Stimulated activated effector memory CD8-positive, alpha-beta T cell treated with anti-CD3 and anti-CD28 coated beads, Interleukin-12 subunit alpha, Interleukin-12 subunit beta, amount 100 ng/mL, for 72 hours (primary cell): Measurements from ENCODE around the gene MTHFD1.

Source experiments
- ATAC-seq: fragments of 150-1000 bp; cut with Tn5 transposase; 2 replicates; pipeline ENCODE4 v1.10.0; 2021
- DNase-seq, 2 donors: peaks; one replicate each; pipeline ENCODE4 v3.0.0; 2021 to 2022; ENCODE audit warnings: low spot score in 2 of 2
- H3K27ac Mint-ChIP-seq: one replicate; pipeline ENCODE4 v1.8.0; 2022; ENCODE audit warnings: mild to moderate bottlenecking, mixed read lengths
- H3K36me3 Mint-ChIP-seq: one replicate; pipeline ENCODE4 v1.8.0; 2022; ENCODE audit warnings: mild to moderate bottlenecking, mixed read lengths
- H3K4me1 Mint-ChIP-seq: one replicate; pipeline ENCODE4 v1.8.0; 2022; ENCODE audit warnings: mixed read lengths
- H3K4me3 Mint-ChIP-seq: one replicate; pipeline ENCODE4 v1.8.0; 2022; ENCODE audit warnings: mild to moderate bottlenecking, mixed read lengths
- H3K9me3 Mint-ChIP-seq: one replicate; pipeline ENCODE4 v1.8.0; 2022; ENCODE audit warnings: mixed read lengths

The MTHFD1 gene

DNA sequence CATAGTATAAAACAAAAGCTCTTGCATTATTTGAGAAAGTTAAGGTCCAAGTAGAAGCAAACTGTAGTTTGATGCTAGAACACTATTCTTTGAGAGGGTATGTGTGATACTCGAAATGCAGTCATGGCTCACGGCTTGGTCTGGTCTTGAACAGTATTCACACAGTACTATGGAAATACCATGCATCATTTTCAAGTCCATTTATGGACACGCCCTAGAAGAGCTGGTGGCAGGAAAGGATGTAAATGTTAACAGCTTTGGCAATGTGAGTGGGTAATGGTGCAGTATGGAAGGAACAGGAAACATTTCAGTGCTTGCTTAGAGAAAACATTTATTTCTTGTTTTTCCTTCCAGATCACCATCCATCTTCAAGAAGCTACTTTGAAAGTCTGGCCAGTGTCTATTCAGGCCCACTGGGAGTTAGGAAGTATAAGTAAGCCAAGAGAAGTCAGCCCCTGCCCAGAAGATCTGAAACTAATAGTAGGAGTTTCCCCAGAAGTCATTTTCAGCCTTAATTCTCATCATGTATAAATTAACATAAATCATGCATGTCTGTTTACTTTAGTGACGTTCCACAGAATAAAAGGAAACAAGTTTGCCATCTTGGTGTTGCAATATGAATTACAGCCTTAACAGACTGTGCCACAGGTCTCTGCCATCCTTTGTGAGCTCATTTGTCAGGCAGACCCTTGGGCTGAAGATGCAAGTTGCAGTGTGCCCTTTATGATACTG lies 71.4 kb downstream of the MTHFD1 start:
- ATAC-seq: no peak

GRCh38 chr14:64461221-64461620 lies 73.1 kb downstream of the MTHFD1 start:
- H3K4me1 Mint-ChIP-seq: peaks cover 23% of the 10 kb centered on the region
- H3K36me3 Mint-ChIP-seq: peaks cover 56% of the 10 kb centered on the region
- no peak for ATAC-seq
- H3K9me3 Mint-ChIP-seq: no peaks in the 10 kb centered on the region
- DNase-seq: no peak
- peak overlapping the region; percentile 61 for H3K27ac Mint-ChIP-seq
- no peak overlapping the region for H3K4me3 Mint-ChIP-seq

More for the DNA sequence above, 71.4 kb downstream of the MTHFD1 start:
- H3K36me3 Mint-ChIP-seq: peaks cover 72% of the 10 kb centered on the region
- no peaks in the 10 kb centered on the region for H3K9me3 Mint-ChIP-seq
- H3K4me1 Mint-ChIP-seq: peaks cover 16% of the 10 kb centered on the region
- no peak overlapping the region for H3K4me3 Mint-ChIP-seq
- no peak for DNase-seq
- peak overlapping the region; percentile 60 for H3K27ac Mint-ChIP-seq

DNA sequence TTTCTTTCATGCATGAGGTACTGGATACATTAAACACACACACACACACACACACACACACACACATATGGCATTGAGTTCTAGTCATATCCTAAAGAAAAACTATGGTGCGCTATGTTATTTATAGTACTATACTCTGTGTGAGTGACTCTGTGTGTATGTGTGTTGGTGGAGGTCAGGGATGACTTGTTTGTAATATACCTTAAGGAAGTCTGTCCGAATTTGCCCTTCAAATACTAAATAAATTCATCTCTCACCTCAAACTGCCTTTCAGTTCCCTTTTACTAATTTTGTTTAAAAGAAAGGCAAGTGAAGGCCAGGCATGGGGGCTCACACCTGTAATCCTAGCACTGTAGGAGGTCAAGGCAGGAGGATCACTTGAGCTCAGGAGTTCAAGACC lies 75.0 kb downstream of the MTHFD1 start:
- peaks cover 34% of the 10 kb centered on the region for H3K4me1 Mint-ChIP-seq
- no peak overlapping the region for H3K4me3 Mint-ChIP-seq
- peaks cover 40% of the 10 kb centered on the region for H3K36me3 Mint-ChIP-seq
- ATAC-seq: no peak
- no peak for DNase-seq
- H3K27ac Mint-ChIP-seq: no peak overlapping the region
- no peaks in the 10 kb centered on the region for H3K9me3 Mint-ChIP-seq

GRCh38 chr14:64463873-64464272 lies 75.7 kb downstream of the MTHFD1 start:
- Mint-ChIP-seq H3K4me3 (peak overlapping the region; percentile 74), H3K36me3 (peaks cover 33% of the 10 kb centered on the region), H3K9me3 (no peaks in the 10 kb centered on the region), H3K4me1 (peaks cover 39% of the 10 kb centered on the region), H3K27ac (no peak overlapping the region)
- no peak for ATAC-seq
- no peak for DNase-seq

DNA sequence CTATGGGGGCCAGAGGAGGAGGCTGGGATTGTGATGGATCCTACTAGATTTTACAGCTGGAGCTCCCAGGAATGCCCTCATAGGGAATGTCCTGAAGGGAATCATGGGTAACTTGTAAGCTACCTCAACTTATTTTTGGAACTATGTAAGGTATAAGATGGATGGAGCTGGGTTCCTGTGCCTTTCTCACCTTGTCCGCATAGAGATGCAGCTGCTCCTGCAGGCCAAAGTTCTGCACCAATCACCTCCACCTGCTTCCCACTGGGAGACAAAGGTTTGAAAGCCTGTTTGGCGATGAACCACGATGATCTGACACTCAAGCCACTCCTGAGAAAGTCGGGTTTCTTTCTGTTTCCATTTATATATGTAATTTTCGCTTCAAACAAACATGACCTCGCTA lies 76.5 kb downstream of the MTHFD1 start:
- H3K27ac Mint-ChIP-seq: peak overlapping the region; percentile 85
- peaks cover 35% of the 10 kb centered on the region for H3K4me1 Mint-ChIP-seq
- ATAC-seq (no peak), DNase-seq (no peak)
- peak overlapping the region; percentile 74 for H3K4me3 Mint-ChIP-seq
- no peaks in the 10 kb centered on the region for H3K9me3 Mint-ChIP-seq
- H3K36me3 Mint-ChIP-seq: peaks cover 25% of the 10 kb centered on the region

- H3K4me1 Mint-ChIP-seq: peaks cover 29% of the 10 kb centered on the region
These were observed 77.2 kb downstream of the MTHFD1 start, which contains the start of gene AKAP5 for GRCh38 chr14:64465191-64465822. Gene AKAP5 (plus strand): TSS chr14:64465499. CDS start chr14:64468395, 2,896 bp downstream.

GRCh38 chr14:64465831-64466554 lies 77.8 kb downstream of the MTHFD1 start:
- Mint-ChIP-seq H3K9me3 (no peaks in the 10 kb centered on the region), H3K36me3 (peaks cover 12% of the 10 kb centered on the region), H3K4me1 (peaks cover 29% of the 10 kb centered on the region), H3K4me3 (peak overlapping the region; percentile 74), H3K27ac (no peak overlapping the region)
- DNase-seq (no peak), ATAC-seq (no peak)

More at GRCh38 chr14:64465191-64465822, 77.2 kb downstream of the MTHFD1 start, which contains the start of gene AKAP5:
- Mint-ChIP-seq H3K27ac (peak within 1 kb of the TSS; percentile 85), H3K9me3 (no peaks in the 10 kb centered on the region), H3K4me3 (peak within 1 kb of the TSS; percentile 74), H3K36me3 (peaks cover 19% of the 10 kb centered on the region)
- ATAC-seq (peak; percentile 84), DNase-seq (peak; percentile 42 to 79)

DNA sequence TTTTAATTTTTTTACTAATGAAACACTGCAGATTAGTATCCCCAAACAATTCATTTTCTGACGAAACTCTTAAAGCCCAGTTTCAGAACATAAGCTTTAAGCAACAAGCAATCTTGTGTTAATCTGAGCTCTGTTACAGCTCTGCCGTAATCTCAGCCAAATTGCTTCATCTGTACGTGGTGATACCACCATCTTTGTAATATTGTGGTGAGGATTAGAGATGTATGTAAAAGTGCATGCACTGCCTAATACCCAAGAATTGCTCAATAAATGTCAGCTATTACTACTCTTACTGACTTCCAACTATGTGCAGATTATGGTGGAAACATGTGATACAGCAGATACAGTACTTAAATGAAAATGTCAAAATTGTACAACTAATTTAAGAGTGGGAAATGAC lies 78.9 kb downstream of the MTHFD1 start:
- ATAC-seq: peak; percentile 44
- Mint-ChIP-seq H3K9me3 (no peaks in the 10 kb centered on the region), H3K36me3 (peaks cover 9% of the 10 kb centered on the region)

DNA sequence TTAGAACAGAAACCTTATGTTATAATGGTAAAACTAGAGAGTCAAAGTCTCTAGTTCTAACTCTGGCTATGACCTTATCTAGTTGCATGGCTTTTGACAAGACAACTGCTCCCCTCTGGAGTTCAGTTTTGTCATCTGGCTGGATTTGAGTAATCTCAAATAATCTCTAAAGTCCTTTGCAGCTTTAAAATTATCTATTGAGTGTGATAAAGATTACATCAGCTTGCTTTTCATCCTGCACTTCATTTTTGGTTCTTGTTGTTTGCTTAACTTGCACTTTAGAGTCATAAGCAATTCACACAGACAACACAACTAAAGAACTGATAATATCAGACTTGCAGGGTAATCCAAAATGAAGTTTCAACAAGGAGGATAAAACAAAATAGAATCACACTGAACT lies 79.4 kb downstream of the MTHFD1 start:
- H3K36me3 Mint-ChIP-seq: peaks cover 4% of the 10 kb centered on the region
- ATAC-seq (peak; percentile 63), DNase-seq (no peak)
- H3K4me1 Mint-ChIP-seq: peaks cover 29% of the 10 kb centered on the region
- no peak overlapping the region for H3K27ac Mint-ChIP-seq
- no peak overlapping the region for H3K4me3 Mint-ChIP-seq
- H3K9me3 Mint-ChIP-seq: no peaks in the 10 kb centered on the region

More for the DNA sequence above, 78.9 kb downstream of the MTHFD1 start:
- DNase-seq: no peak
- no peak overlapping the region for H3K4me3 Mint-ChIP-seq
- H3K27ac Mint-ChIP-seq: no peak overlapping the region
- peaks cover 29% of the 10 kb centered on the region for H3K4me1 Mint-ChIP-seq

- Mint-ChIP-seq H3K4me3 (no peak overlapping the region), H3K36me3 (no peaks in the 10 kb centered on the region), H3K27ac (no peak overlapping the region), H3K9me3 (no peaks in the 10 kb centered on the region), H3K4me1 (peaks cover 29% of the 10 kb centered on the region)
- no peak for ATAC-seq
- DNase-seq: no peak
These were observed 80.3 kb downstream of the MTHFD1 start for GRCh38 chr14:64468451-64468850.

GRCh38 chr14:64474041-64474440 lies 85.9 kb downstream of the MTHFD1 start:
- H3K9me3 Mint-ChIP-seq: no peaks in the 10 kb centered on the region
- ATAC-seq (peak; percentile 60), DNase-seq (no peak)

GRCh38 chr14:64474698-64475097 lies 86.5 kb downstream of the MTHFD1 start:
- no peak for DNase-seq
- ATAC-seq: peak; percentile 74
- no peak overlapping the region for H3K4me3 Mint-ChIP-seq
- H3K27ac Mint-ChIP-seq: no peak overlapping the region
- peaks cover 36% of the 10 kb centered on the region for H3K36me3 Mint-ChIP-seq
- H3K9me3 Mint-ChIP-seq: no peaks in the 10 kb centered on the region
- peaks cover 23% of the 10 kb centered on the region for H3K4me1 Mint-ChIP-seq

More at GRCh38 chr14:64474041-64474440, 85.9 kb downstream of the MTHFD1 start:
- peaks cover 23% of the 10 kb centered on the region for H3K4me1 Mint-ChIP-seq
- peak overlapping the region; percentile 6 for H3K27ac Mint-ChIP-seq
- peak overlapping the region; percentile 6 for H3K4me3 Mint-ChIP-seq
- H3K36me3 Mint-ChIP-seq: peaks cover 29% of the 10 kb centered on the region

GRCh38 chr14:64475585-64476273 lies 87.6 kb downstream of the MTHFD1 start:
- no peak for DNase-seq
- H3K4me1 Mint-ChIP-seq: peaks cover 23% of the 10 kb centered on the region
- no peak overlapping the region for H3K4me3 Mint-ChIP-seq
- H3K9me3 Mint-ChIP-seq: no peaks in the 10 kb centered on the region
- ATAC-seq: peak; percentile 19
- H3K36me3 Mint-ChIP-seq: peaks cover 44% of the 10 kb centered on the region
- H3K27ac Mint-ChIP-seq: no peak overlapping the region

DNA sequence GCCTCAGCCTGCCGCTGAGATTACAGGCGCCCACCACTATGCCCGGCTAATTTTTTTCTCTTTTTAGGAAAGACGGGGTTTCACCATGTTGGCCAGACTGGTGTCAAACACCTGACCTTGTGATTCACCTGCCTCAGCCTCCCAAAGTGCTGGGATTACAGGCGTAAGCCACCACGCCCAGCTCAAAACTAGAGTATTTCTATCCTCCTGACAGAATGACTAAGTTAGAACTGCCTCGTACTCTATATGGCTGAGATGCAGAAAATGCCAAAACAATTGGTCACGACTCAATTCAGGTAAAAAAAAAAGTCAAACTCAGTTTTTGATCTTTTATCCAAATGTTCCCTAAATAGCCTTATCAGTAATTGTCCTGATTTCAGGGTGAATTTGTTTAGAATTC lies 88.3 kb downstream of the MTHFD1 start:
- H3K27ac Mint-ChIP-seq: no peak overlapping the region
- no peaks in the 10 kb centered on the region for H3K9me3 Mint-ChIP-seq
- H3K4me1 Mint-ChIP-seq: peaks cover 23% of the 10 kb centered on the region
- ATAC-seq (peak; percentile 56), DNase-seq (no peak)
- peaks cover 51% of the 10 kb centered on the region for H3K36me3 Mint-ChIP-seq
- no peak overlapping the region for H3K4me3 Mint-ChIP-seq
